Hematopoietic multipotent progenitor cell treated with erythropoietin and hydrocortisone succinate and interleukin-3 and kit ligand, for 6 days (in vitro differentiated cells): ENCODE data around the gene TBC1D22A.

Experiments
- DNase-seq: peaks from one replicate; pipeline ENCODE4 v3.0.0-alpha.2; 2015

TBC1D22A gene

DNA sequence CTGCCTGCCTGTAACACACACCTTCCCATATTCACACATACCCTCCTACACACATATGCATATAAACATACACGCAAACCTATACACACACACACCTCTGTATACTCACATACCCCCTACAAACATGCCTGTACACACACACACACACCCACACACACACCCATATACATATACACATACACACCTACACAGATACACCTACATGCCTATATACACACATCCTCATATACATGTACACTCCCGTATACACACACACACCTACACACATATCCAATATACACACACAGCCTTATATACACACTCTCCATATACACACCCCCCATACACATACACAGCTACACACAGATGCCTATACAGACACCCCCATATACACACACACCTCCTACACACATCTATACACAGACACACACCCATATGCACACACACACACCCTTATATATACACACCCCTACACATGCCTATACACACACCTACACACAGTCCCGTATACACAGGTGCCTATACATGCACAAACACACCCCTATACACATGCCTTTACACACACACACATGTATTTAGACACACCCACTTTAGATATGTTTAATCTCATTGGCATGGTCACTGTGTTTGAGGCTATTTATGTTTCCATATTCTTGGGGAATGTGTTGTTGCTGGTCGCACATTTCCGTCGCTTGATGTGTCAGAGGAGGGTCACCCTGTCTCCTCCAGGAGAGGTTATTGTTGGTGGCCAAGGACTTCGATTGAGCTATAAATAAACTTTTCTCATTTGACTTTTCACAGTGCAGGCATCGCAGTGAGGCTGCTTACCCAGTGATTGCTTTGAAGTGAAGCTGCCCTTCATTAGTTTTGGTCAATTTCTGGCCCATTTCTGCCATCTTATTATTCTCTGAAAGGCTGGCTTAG is 243.3 kb downstream of the TBC1D22A start:
- DNase-seq = no peak

DNA sequence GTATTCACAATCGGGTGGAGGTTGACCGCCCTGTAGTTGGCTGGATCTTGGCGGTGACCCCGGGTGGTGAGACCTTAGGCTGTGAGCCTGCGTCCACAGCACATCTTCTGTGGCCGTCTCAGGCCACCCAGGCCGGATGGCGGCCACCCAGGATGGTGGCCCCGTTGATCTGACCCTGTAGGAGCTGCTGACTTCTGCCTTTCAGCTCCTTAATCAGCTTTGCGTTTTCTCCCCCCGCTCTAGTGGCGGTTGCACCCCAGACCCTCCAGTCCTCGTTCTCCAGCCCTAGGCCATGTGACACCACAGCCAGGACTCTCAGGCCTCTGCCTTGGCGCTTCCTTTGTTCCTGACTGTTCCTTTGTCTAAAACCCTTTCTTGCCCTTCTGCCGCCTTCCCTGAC is 244.0 kb downstream of the TBC1D22A start:
- DNase-seq = no peak

DNA sequence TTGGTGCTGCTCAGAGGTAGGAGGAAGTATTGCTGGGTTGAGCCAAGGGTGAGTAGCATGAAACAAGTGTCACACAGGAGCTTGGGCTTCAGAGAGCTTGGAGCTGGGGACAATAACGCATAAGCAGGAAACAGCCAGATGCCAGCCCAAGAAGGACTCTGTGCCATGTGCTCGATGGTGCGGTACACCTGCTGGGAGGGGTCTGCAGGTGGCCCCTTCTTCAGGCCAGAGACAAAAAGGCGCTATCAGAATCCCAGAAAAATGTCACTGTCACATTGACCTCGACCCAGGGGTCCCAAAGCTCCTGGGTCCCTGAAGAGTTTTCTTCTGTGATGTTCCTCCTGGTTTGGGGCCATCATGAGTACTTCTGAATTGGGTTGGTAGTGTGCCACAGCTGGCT is 244.4 kb downstream of the TBC1D22A start:
- no peak for DNase-seq

DNA sequence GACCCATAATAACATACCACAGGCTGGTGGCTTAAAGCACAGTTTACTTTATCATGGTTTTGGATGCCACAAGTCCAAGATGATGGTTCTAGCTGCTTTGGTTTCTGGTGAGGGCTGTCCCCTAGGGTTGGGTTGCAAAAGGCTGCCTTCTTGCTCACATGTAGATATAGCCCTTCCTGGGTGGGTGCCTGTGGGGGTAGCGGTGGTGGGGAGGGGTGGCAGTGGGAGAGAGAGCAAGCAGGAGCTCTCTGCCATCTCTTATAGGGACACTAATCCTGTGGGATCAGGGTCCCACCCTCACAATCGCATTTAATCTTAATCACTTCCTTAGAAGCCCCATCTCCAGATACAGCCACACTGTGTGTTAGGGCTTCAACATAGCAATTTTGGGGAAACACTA is 245.0 kb downstream of the TBC1D22A start:
- no peak for DNase-seq

DNA sequence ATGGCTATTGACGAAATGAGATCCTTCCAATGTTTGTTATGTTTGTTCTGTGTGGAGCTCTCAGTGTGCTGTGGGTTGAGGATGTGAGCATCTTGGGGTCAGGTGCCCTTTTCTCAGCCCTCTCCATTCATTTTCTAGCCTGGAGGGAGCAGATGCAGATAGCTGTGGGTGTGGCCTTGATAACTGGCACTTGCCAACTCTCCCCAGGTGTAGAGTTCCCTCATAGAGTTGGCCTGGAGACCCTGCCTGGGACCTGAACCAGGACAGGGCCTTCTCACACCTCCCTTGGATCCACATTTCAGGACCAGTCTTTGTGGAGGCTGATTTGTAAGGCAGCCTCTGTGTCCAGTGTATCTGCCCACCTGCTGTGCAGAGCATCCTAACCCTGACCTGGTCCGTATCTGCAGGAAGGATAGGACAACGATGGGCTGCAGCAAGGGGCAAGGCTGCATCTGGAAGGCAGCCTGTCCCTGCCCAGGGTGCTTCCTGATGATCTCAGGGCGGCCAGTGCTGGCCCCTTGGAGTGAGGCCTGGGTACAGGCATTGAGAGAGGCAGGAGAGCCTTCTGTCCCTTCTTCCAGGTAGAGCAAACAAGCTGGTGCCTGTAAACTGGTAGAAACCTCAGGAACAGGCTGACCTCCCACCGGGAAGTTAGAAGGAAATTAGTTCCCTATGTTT is 245.9 kb downstream of the TBC1D22A start:
- DNase-seq = no peak

DNA sequence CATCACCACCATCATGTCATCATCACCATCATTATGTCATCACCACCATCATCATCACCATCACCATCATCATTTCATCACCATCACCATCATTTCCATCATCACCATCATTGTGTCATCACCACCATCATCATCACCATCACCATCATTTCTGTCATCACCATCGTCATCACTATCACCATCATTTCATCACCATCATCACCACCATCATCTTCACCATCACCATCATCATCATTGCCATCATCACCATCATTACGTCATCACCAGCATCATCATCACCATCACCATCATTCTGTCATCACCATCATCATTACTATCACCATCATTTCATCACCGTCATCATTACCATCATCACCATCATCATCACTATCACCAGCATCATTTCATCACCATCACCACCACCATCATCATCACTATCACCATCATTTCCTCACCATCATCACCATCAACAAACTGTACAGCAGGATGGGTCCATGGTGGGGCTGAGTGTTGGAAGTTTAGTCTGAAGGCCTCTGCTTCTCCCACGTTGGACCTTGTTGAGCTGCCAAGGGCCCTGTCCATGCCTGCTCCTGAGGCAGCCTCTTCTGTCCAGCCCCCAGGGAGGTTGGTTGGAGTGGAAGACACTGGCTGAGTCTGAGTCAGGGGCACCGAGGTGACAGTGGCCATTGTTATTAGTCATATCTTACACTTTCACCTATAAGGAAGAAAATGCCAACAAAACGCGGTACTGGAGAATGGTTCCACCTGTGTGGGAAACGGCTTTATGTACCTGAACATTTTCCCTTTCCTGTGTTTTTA is 247.1 kb downstream of the TBC1D22A start:
- no peak for DNase-seq

DNA sequence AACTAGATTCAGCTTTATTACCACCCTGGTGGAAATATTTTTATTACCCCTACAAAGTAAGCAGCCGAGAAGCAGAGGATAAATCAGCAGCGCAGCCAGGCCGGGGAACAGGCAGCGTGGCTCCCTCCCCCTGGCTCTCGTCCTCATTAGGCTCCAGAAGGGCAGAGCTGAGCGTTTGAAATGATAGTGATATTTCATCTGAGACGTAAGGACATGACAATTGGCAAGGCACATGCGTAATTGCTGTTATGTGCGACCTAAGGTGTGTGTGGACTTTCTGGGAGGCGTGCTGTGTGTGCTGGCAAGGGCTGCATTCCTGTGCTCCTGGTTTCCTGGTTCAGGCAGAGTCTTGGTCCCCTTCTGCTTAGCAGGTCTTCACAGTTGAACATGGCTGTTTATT is 247.8 kb downstream of the TBC1D22A start:
- DNase-seq = no peak

DNA sequence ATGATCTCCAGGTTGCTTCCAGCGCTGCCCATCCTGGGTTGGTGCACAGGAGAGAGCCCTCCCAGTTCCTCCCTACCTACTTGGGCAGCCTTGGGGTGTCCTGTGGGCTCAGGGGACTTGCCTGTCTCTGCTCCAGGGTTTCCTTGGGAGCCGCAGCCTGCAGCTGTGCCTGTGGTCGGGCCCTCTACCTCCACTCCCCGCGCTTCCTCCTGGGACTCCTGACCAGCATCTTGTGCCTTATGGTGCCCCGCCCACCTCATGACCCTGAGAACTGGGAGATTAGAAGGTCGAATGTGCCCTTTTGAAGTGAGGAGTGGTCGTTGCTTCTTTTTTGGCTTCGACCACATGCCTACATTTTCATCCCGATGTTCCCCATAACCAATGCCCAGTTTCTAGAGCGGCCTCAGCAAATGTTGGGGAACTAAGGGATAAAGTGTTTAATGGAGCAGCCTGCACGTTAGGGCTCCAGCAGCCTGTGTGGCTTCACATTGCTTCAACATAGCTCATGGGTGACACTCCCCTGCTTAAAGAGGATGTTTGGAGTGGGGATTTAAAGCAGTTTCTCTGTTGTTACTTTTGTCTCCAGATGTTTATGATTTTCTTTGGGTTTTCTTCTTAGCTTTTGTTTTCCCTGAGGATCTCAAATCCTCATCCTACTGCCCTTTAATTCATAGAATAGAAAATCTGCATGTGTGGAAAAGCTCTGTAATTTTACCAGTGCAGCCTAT is 248.8 kb downstream of the TBC1D22A start:
- no peak for DNase-seq

DNA sequence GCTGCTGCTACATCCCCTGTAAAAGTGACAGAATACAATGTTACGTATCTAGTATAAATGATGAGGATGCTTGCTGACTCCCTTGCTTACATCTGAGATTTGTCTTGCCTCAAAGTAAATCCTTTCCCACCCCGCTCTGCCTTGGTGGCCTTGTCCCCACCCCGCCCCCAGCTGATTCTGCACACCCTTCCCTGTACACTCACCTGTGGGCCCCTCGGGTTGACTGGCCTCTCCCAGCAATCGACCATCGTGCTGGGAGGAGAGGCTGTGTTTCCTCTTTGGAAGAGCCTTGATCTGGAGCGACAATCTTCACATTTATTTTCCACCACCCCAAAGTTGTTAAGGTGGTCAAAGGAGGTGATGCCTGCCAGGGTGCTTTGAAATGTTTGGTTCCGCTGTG is 249.4 kb downstream of the TBC1D22A start:
- no peak for DNase-seq

DNA sequence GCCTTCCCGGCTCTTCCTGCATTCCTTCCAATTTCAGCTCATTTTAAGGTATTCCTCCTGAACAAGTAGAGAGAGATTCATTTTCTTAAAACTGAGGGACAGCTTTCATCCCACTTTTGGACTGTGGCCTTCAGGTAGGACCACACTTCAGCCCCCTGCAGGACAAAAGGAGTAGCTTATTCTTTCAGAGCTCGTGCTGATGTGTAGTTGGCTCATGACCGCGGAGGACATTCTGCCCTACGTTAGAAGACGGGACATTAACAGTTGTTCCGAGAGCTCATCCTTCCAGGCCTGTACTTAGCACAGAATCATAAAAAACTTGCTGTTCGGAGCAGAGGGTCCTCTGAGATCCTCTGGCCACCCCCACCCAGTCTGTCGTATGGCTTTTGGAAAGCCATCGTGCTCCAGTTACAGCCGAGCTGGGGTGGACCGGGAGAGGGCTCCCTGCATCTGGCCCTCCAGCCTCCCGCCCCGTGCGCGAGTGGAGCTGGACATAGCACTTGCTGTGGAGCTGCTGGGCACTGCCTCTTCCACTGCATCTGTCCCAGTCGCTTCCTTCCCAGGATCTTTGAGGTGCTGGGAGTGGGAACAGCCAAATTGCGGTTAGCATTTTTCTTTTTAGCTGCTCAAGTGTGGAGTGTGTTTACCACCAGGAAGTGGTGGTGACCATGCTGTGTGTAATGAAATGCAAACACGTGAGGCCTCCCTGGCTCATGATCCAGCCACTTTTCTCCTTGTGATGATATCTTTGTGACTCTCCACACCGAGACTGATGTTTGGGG is 250.3 kb downstream of the TBC1D22A start:
- no peak for DNase-seq

DNA sequence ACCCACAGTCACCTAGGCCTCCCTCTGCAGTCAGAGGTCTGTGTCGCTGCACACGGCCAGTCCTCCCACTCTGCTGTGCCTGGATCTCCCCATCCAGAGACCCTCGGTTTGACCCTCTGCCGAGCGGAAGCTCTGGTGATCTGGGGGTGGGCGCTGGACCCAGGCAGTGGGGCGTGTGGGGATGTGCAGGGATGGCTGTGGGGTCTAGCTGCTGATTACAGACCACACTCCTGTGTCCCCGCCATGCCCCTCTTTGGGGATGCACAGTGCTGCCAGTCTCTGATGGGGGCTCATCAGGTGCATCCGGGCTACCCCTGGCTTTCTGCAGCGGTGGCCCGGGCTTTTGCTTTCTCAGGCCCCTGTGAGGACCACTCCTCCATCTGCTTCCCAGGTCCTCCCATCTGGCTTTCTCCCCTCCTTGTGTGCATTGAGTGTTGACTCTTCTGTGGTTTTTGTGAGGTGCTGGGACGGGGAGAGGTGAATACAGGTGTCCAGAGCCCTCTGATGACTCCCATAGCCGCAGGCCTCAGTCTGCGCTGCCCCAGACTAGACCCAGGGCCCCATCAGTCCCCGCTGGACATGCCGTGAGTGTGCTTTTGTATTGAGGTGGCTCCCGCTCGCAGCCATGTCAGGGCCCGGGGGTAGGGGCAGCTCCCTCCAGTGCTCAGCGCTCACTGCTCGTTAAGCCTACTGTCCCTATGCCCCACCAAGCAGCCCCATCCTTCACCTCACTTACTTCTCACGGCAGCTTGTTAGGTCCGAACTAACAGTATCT is 251.6 kb downstream of the TBC1D22A start:
- DNase-seq = no peak

DNA sequence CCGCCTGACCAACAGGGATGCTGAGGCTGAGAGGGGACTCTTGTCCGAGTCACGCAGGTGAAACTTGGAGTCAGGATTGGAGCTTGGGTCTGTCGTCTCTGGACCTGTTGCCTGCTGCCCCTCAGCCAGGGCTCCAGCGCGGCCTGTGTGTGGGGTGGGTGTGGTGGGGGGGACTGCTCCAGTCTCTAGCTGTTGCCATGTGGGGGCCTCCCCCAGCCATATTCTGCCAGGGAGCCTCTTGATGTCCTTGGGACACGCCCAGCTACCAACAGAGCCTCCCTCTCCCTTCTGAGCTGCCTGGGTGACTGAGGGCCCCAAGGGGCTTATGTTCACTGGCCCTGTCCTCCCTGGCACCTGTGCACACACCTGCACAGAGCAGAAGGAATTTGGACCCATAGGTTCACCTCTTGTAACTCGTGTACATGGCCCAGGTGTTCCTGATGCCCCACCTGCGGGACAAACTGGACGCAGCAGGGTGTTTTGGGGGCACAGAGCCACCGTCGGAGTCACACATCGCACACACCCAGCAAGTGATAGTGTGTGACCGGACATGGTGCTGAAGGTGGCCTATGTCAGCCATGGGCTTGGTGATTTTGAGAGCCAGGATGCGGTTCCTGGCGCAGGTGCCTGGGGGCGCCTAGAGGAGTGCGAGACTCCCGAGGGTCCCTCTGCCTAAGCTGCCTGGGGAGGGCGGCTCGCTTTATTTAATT is 252.3 kb downstream of the TBC1D22A start:
- DNase-seq = no peak

DNA sequence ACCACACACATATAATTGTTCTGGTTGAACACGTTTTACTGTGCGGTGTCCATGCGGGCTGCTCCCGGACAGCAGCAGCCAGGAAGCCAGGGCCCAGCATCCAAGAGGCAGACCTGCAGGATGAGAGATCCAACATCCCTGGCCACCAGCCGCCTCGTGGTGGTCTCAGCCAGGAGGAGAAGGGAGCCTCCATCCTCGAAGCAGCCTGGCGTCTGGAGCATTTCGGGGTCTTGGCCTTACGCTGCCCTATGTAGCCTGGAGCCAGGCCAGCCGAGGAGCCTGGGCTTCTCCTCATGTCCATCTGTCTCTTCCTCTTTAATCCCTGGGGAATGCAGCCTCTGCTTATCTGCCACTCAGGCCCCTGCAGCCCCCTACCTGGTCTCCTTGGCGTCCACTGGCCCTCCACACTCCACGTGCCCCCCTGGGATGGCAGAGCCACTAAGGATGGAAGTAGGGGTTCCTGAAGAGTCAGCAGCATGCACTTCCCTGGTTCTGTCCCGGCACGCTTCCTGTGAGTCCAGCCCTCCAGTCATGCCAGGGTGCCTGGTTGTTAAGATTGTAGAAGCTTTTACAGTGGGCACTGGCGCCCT is 253.2 kb downstream of the TBC1D22A start:
- no peak for DNase-seq

DNA sequence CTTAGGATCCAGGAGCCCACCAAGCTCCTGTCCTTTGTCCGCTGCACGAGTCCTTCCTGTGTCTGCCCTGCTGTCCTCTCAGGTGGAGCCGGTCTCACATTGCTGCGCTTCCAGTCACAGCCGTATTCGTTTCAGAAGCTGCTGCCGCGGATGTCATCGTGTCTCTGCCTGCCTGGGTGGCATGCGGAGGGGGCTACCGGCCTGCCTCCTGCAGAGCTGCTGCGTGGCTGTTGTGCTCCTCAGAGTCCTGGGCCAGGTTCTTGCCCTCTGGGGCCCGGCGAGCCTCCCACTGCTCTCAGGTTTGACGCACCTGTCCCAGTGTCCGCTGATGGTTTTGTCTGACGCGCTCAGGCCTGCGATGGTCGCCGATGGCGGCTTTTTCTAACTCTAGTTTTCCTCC is 254.2 kb downstream of the TBC1D22A start:
- no peak for DNase-seq

DNA sequence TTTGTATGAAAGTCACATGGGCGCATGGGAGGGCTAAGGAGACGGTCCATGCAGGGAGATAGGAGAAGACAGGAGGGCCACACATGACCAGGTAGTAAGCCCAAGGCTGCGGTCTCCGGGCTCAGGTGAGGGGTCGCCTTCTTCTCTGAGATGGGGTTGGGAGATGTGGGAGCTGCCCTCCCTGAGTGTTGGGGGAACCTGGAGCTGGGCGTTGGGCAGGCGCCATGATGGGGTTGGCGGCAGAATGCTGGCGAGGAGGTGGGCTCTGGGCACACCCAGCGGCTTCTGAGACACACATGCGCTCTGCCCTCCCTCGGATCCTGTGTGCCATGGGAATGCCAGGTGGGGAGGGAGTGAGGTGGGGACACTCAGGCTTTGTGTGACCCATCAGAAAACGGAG is 254.8 kb downstream of the TBC1D22A start:
- DNase-seq = no peak

DNA sequence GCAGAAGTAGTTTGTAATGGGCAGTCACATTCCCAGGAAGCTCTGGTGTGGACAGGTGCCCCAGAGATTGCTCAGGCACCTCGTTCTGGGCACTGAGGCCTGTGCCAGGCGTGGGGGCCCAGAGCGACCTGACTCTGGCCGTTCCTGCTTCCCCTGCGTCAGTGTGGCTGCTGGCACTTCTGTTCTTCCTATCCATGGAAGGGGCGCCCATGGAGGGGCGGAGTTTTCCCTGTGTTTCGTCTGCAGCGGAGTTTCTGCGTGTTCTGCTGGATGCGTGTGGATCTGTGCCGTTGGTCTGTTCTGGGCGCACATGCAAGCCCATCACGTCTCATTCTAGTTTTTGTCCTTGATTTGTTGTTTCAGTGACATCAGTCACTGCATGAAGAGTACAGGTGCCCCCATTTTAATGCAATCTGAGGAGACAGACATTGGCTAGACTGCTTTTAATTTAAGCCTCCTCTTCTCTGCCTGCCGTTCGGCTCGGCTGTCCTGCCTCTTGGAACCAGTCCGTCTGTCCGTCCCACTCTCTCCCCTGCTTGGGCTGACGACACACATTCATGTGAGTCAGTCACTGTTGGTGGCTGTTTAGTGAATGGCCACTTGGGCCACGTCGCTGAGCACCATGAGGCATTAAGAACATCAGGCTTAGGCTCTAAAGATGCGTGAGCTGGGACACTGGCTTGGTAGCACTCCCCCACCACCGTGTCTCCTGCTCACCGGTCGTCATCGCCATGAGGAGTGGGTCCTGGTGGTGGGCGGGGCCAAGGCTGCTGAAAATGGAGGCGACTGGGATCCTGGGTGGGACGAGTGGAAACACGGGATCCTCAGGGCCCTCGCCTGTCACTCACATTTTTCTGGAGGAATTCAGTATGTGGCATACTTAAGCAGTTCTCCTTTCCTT is 255.8 kb downstream of the TBC1D22A start:
- DNase-seq = no peak

DNA sequence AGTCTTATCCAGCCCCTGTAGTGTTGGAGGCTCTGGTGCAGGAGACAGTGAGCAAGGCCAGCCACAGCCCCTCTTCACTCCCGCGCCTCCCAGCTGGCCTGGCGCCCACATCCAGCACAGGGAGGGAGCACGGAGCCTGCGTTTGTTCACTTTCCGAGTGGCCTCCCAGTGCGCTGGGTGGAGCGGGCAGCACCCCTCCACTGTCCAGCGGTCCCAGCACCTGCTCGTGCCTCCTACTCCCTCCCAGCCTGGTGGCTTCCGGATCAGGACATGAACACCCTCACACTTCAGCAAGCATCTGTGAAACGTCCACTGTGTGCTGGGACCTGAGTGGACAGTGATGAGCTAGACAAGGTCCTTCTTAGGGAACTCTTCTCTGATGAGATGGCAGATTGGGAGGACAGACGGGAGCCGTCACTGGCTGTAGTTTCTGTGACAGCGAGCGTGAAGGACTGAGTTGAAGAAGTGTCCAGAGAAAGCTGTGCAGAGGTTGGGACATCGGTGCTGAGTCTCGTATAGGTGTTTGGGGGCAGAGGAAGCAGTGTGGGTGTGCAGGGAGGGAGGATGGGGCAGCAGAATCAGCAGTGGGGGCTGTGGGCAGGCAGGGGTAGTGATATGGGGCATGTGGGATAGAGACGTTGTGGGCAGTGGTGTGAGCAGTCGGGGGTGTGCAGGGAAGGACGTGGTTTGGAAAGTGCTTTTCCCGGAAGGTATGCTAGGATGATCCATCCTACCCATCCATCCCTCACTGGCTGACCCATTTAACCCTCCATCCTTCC is 256.8 kb downstream of the TBC1D22A start:
- no peak for DNase-seq

DNA sequence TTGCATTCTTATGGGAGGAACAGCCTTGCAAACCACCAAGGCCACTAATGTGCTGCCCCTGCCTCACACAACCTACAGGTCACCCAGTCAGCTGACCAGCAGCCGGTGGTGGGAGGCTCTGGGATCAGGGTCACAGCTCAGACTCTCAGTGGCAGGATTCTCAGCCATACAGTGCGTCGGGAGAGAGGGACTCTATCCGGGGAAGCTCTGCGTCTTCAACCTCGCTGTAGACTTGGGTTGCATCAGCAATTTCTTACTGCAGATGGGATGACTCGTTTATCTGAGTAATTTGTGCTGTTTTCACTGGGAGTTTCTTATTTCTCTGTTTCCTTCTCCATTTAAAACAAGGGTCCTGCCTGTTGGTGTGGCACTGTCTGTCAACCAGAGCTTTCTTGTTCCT is 257.7 kb downstream of the TBC1D22A start:
- no peak for DNase-seq
